ENCODE results near the gene SCAP. TPM values are rescaled to one million over a fixed set of nuclear protein-coding genes. Genes with fewer than 3 reads are reported as not detected.
"Not testable (repeated sequence)": the region's sequence is repeated elsewhere in the genome, so short reads cannot be mapped to it uniquely, and the experiment has no call there.

Gene SCAP
- total RNA-seq, 1 donor from 2014 or later = 137 TPM

GRCh38 chr3:47394881-47395280 lies 80.9 kb downstream of the SCAP start:
- no peak for DNase-seq (ENCODE audit: low spot score)

- DNase-seq (ENCODE audit: low spot score) = no peak
Observed at GRCh38 chr3:47394140-47394870, 81.4 kb downstream of the SCAP start.

- DNase-seq (ENCODE audit: low spot score) = no peak
Observed at GRCh38 chr3:47392933-47393332, 82.8 kb downstream of the SCAP start.

GRCh38 chr3:47385796-47386195 lies 89.9 kb downstream of the SCAP start:
- no peak for DNase-seq (ENCODE audit: low spot score)

GRCh38 chr3:47385007-47385406 lies 90.7 kb downstream of the SCAP start:
- DNase-seq (ENCODE audit: low spot score) = no peak

- no peak for DNase-seq (ENCODE audit: low spot score)
Observed at GRCh38 chr3:47384425-47384824, 91.3 kb downstream of the SCAP start.

GRCh38 chr3:47381317-47382157 lies 94.2 kb downstream of the SCAP start:
- peak; percentile 83 for DNase-seq (ENCODE audit: low spot score)

- DNase-seq (ENCODE audit: low spot score) = peak; percentile 99
Observed at GRCh38 chr3:47380601-47381316, 95.0 kb downstream of the SCAP start, which contains the start of gene PTPN23. TSS of gene PTPN23 (plus strand) at chr3:47381021. CDS start at chr3:47381097, 76 bp downstream.

- DNase-seq (ENCODE audit: low spot score) = no peak
Observed at GRCh38 chr3:47380026-47380600, 95.6 kb downstream of the SCAP start.

GRCh38 chr3:47379411-47379899 lies 96.3 kb downstream of the SCAP start:
- DNase-seq (ENCODE audit: low spot score) = no peak

- no peak for DNase-seq (ENCODE audit: low spot score)
Observed at GRCh38 chr3:47378869-47379268, 96.9 kb downstream of the SCAP start.

GRCh38 chr3:47377186-47377585 lies 98.6 kb downstream of the SCAP start:
- DNase-seq (ENCODE audit: low spot score) = no peak

- DNase-seq (ENCODE audit: low spot score) = no peak
Observed at GRCh38 chr3:47376393-47376792, 99.3 kb downstream of the SCAP start.

- no peak for DNase-seq (ENCODE audit: low spot score)
Observed at GRCh38 chr3:47374587-47374986, 101.2 kb downstream of the SCAP start.

GRCh38 chr3:47370887-47371697 lies 104.6 kb downstream of the SCAP start:
- no peak for DNase-seq (ENCODE audit: low spot score)

- DNase-seq (ENCODE audit: low spot score) = not testable (repeated sequence)
Observed at GRCh38 chr3:47370020-47370419, 105.7 kb downstream of the SCAP start.

- DNase-seq (ENCODE audit: low spot score) = no peak
Observed at GRCh38 chr3:47367631-47368030, 108.1 kb downstream of the SCAP start.

GRCh38 chr3:47366833-47367232 lies 108.9 kb downstream of the SCAP start:
- DNase-seq (ENCODE audit: low spot score) = no peak

- no peak for DNase-seq (ENCODE audit: low spot score)
Observed at GRCh38 chr3:47365213-47366153, 110.3 kb downstream of the SCAP start.

All from mucosa of gallbladder (tissue), 1 donor.